ENCODE measurements around the gene WDFY4.

DNA sequence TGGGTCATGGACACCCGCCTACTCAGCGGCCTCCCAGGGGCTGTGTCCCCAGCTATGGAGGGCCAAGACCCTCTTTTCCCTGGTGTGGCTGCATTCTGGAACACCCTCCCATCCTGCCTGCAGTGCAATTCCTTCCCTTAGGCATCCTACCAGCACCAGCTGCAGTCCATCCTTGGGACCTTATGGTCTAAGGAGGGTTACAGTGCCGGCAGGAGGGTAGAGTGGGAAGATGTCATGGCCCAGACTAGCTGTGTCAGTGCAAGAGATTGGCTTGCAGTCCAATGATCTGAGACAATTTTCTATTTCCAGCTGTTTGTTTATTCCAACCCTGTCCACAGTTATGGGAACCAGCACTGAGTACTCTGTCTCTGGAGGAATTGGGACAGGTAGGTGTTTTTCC lies 92.4 kb downstream of the WDFY4 start:
- TF ChIP-seq, protein P1, sequence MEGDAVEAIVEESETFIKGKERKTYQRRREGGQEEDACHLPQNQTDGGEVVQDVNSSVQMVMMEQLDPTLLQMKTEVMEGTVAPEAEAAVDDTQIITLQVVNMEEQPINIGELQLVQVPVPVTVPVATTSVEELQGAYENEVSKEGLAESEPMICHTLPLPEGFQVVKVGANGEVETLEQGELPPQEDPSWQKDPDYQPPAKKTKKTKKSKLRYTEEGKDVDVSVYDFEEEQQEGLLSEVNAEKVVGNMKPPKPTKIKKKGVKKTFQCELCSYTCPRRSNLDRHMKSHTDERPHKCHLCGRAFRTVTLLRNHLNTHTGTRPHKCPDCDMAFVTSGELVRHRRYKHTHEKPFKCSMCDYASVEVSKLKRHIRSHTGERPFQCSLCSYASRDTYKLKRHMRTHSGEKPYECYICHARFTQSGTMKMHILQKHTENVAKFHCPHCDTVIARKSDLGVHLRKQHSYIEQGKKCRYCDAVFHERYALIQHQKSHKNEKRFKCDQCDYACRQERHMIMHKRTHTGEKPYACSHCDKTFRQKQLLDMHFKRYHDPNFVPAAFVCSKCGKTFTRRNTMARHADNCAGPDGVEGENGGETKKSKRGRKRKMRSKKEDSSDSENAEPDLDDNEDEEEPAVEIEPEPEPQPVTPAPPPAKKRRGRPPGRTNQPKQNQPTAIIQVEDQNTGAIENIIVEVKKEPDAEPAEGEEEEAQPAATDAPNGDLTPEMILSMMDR (conservative IDR thresholded peaks at IDR 0.05; ENCODE audit: low read depth, low read length), result no peak
- no peak for TF ChIP-seq FOS (IDR thresholded peaks at IDR 0.05; ENCODE audit: low read depth, low read length)
- TF ChIP-seq BHLHE40 (IDR thresholded peaks at IDR 0.05; ENCODE audit: low read depth, low read length), result no peak
- TF ChIP-seq, protein P2, sequence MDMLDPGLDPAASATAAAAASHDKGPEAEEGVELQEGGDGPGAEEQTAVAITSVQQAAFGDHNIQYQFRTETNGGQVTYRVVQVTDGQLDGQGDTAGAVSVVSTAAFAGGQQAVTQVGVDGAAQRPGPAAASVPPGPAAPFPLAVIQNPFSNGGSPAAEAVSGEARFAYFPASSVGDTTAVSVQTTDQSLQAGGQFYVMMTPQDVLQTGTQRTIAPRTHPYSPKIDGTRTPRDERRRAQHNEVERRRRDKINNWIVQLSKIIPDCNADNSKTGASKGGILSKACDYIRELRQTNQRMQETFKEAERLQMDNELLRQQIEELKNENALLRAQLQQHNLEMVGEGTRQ (IDR thresholded peaks at IDR 0.05; ENCODE audit: low read depth, low read length), result no peak
- no peak for TF ChIP-seq POLR2A (IDR thresholded peaks at IDR 0.05; ENCODE audit: low read depth, low read length)

Data from IMR-90 (cell line).